ENCODE measurements around the gene GPR157.
"Not testable (repeated sequence)": the region's sequence is repeated elsewhere in the genome, so short reads cannot be mapped to it uniquely, and the experiment has no call there.

GPR157 gene

GRCh38 chr1:9112961-9113880, 15.7 kb downstream of the GPR157 start:
- no peak for DNase-seq

- DNase-seq: no peak
These were observed 16.9 kb downstream of the GPR157 start for GRCh38 chr1:9111957-9112356.

GRCh38 chr1:9111357-9111691, 17.6 kb downstream of the GPR157 start:
- no peak for DNase-seq

GRCh38 chr1:9110669-9111356, 18.1 kb downstream of the GPR157 start:
- no peak for DNase-seq

- no peak for DNase-seq
These were observed 20.7 kb downstream of the GPR157 start for GRCh38 chr1:9108056-9108665.

- DNase-seq: no peak
These were observed 21.8 kb downstream of the GPR157 start for GRCh38 chr1:9107136-9107535.

- no peak for DNase-seq
These were observed 22.6 kb downstream of the GPR157 start for GRCh38 chr1:9106286-9106685.

- DNase-seq: no peak
These were observed 23.5 kb downstream of the GPR157 start for GRCh38 chr1:9105336-9105867.

- no peak for DNase-seq
These were observed 27.3 kb downstream of the GPR157 start for GRCh38 chr1:9101510-9102146.

GRCh38 chr1:9100471-9101043, 28.3 kb downstream of the GPR157 start:
- DNase-seq: no peak

- DNase-seq: no peak
These were observed 29.3 kb downstream of the GPR157 start for GRCh38 chr1:9099555-9099954.

- DNase-seq: no peak
These were observed 30.8 kb downstream of the GPR157 start for GRCh38 chr1:9097947-9098705.

- no peak for DNase-seq
These were observed 33.1 kb downstream of the GPR157 start for GRCh38 chr1:9095818-9096217.

GRCh38 chr1:9093996-9094595, 34.8 kb downstream of the GPR157 start:
- not testable (repeated sequence) for DNase-seq

- DNase-seq: no peak
These were observed 35.3 kb downstream of the GPR157 start for GRCh38 chr1:9093581-9093980.

- DNase-seq: no peak
These were observed 35.8 kb downstream of the GPR157 start for GRCh38 chr1:9093091-9093490.

- DNase-seq: no peak
These were observed 40.1 kb downstream of the GPR157 start for GRCh38 chr1:9088807-9089206.

GRCh38 chr1:9087411-9088125, 41.3 kb downstream of the GPR157 start:
- no peak for DNase-seq

- DNase-seq: no peak
These were observed 42.1 kb downstream of the GPR157 start for GRCh38 chr1:9086796-9087195.

GRCh38 chr1:9086045-9086444, 42.9 kb downstream of the GPR157 start:
- no peak for DNase-seq

Data from NCI-H2081 treated with DMSO at 0.1 percent for 48 hours (cell line).